Stomach (tissue), 9 donors: Measurements from ENCODE around the gene XCL1. TPM values are rescaled to one million over a fixed set of nuclear protein-coding genes. Genes with fewer than 3 reads are reported as not detected.
"Not testable (repeated sequence)": the region's sequence is repeated elsewhere in the genome, so short reads cannot be mapped to it uniquely, and the experiment has no call there.

ENCODE experiments used
- DNase-seq, 2 donors: peaks; one replicate each; pipeline versions ENCODE4 v3.0.0 to v3.0.0-alpha.2; 2013 to 2019
- H3K27ac ChIP-seq, 5 donors: fragments of 200-600 bp in 4 of 5; sonication (generic) in 4 of 5; one replicate each; pipeline ENCODE4 v1.5.1; 2013 to 2019; ENCODE audit warnings: mild to moderate bottlenecking in 1 of 5, moderate library complexity in 1 of 5
- H3K27me3 ChIP-seq, 3 donors: fragments of 200-600 bp; sonication (generic); one replicate each; pipeline ENCODE4 v1.5.1; 2017 to 2019; ENCODE audit warnings: mixed run types in 1 of 3
- H3K36me3 ChIP-seq, 4 donors: fragments of 200-600 bp; sonication (generic); 1 replicate in 3 of 4; 2 replicates in 1 of 4; pipeline ENCODE4 v1.5.1; 2016 to 2019
- H3K4me1 ChIP-seq, 4 donors: fragments of 200-600 bp; sonication (generic); one replicate each; pipeline ENCODE4 v1.5.1; 2016 to 2019
- H3K4me3 ChIP-seq, 4 donors: fragments of 200-600 bp; sonication (generic) in 3 of 4; one replicate each; pipeline ENCODE4 v1.5.1; 2016 to 2019; ENCODE audit warnings: mild to moderate bottlenecking in 1 of 4
- H3K9me3 ChIP-seq, 4 donors: fragments of 200-600 bp; sonication (generic); one replicate each; pipeline ENCODE4 v1.5.1; 2016 to 2019
- EP300 ChIP-seq: sonication (generic); formaldehyde crosslinking; IDR thresholded peaks from one replicate; pipeline ENCODE4 v1.6.1; 2017; ENCODE audit warnings: antibody characterized with exemption
- POLR2A ChIP-seq, 4 donors: fragments of 450-650 bp; IDR thresholded peaks; one replicate each; pipeline ENCODE4 v1.6.1; 2016; ENCODE audit warnings: antibody characterized with exemption in 4 of 4, control low read depth in 2 of 4, mild to moderate bottlenecking in 1 of 4, moderate library complexity in 1 of 4
- POLR2AphosphoS5 ChIP-seq, 3 donors: sonication (generic); formaldehyde crosslinking; IDR thresholded peaks; one replicate each; pipeline ENCODE4 v1.6.1; 2016; ENCODE audit warnings: antibody characterized with exemption in 3 of 3
- WGBS, 5 donors: extraction: QIAGEN DNeasy Blood & Tissue Kit in 3 of 5; methylation state at CpG; one replicate each; pipeline versions ENCODE4 v1.1.5 to v1.1.7; 2013 to 2018; 5-methylcytosine and 5-hydroxymethylcytosine counted together
- intact Hi-C: fragments of 100-400 bp; cut with DNase I; formaldehyde crosslinking; loops from one replicate; pipeline ENCODE4 v1.15.1; 2023; ENCODE audit warnings: low total_unique reads
- polyA plus RNA-seq, 3 donors: library from polyadenylated mRNA; stranded (reverse); fragments of 200-250 nt; gene quantifications; one replicate each; pipeline ENCODE4 v1.2.3, GENCODE V29; 2013
- total RNA-seq, 5 donors: library from RNA; depleted of rRNA; stranded (reverse); fragments of >200 nt; gene quantifications; one replicate each; pipeline versions ENCODE4 v1.1.0 to v1.2.3, GENCODE V29; 2014 to 2016
- TF ChIP-seq, protein P1 (sequence below), 7 experiments: fragments of 450-650 bp in 4 of 7; fragments of 200-600 bp in 3 of 7; sonication (generic) in 3 of 7; IDR thresholded peaks; one replicate each; pipeline ENCODE4 v1.5.1; 2016 to 2019; ENCODE audit warnings: antibody characterized with exemption in 7 of 7, control low read depth in 2 of 7, mild to moderate bottlenecking in 1 of 7
- donor health status: healthy with polysubstance abuse.
- donor health status: Bipolar disorder and iron deficiency.
- donor health status: healthy.

XCL1 gene
- total and polyA plus RNA-seq, 8 donors, result 0.23 TPM; not detected in 7

DNA sequence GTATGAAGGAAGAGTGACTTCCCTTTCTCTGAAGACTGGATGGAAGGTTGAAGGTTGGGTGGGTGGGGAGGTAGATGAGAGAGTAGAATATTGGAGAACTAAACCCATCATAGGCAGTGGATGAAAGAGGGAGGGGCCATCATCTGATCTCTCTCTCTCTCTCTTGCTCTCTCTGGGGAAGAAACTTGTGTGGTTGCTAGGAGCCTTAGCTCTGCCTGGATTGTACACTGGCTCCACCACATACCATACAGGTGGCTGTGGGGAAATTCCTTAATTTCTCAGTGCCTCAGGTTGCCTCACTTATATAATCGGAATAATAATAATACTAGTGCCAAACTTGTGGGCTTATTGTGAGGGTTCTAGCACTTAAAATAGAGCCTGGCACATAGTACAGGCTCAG is 9.5 kb downstream of the XCL1 start:
- no peaks in the 10 kb centered on the region for H3K9me3 ChIP-seq
- no peaks in the 10 kb centered on the region for H3K4me1 ChIP-seq
- DNase-seq, result no peak
- no peaks in the 10 kb centered on the region for H3K27me3 ChIP-seq
- intact Hi-C loops, result no loop called here
- no peak overlapping the region for H3K4me3 ChIP-seq
- H3K27ac ChIP-seq, result no peak overlapping the region
- no peaks in the 10 kb centered on the region for H3K36me3 ChIP-seq
- WGBS, 5 donors, result 48 to 100% (median 94%) methylated on average over 1 of the region's 1 CpG
- TF ChIP-seq, protein P1, sequence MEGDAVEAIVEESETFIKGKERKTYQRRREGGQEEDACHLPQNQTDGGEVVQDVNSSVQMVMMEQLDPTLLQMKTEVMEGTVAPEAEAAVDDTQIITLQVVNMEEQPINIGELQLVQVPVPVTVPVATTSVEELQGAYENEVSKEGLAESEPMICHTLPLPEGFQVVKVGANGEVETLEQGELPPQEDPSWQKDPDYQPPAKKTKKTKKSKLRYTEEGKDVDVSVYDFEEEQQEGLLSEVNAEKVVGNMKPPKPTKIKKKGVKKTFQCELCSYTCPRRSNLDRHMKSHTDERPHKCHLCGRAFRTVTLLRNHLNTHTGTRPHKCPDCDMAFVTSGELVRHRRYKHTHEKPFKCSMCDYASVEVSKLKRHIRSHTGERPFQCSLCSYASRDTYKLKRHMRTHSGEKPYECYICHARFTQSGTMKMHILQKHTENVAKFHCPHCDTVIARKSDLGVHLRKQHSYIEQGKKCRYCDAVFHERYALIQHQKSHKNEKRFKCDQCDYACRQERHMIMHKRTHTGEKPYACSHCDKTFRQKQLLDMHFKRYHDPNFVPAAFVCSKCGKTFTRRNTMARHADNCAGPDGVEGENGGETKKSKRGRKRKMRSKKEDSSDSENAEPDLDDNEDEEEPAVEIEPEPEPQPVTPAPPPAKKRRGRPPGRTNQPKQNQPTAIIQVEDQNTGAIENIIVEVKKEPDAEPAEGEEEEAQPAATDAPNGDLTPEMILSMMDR (IDR thresholded peaks at IDR 0.05), result no peak
- TF ChIP-seq POLR2A (IDR thresholded peaks at IDR 0.05) (no peak), POLR2AphosphoS5 (IDR thresholded peaks at IDR 0.05) (no peak), EP300 (no peak)

DNA sequence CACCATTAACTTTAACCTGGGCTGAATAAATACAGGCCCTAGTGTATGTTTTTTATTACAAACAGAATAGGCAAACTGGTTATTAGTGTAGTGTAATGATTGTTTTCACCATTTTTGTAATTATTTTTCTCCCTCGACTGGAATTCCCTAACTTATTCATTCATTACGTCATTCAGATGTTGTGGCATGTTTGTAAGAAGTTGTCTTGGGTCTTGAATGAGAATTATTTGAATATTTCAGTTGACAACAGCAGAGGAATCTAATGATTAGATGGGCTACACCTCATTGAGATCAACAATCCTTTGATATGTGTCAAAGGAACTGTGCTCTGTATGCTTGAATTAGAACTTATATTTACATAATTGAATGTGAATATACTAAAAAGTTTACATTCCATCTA is 12.8 kb downstream of the XCL1 start:
- no peaks in the 10 kb centered on the region for H3K4me1 ChIP-seq
- TF ChIP-seq EP300 (no peak), POLR2A (IDR thresholded peaks at IDR 0.05) (no peak), POLR2AphosphoS5 (IDR thresholded peaks at IDR 0.05) (no peak)
- TF ChIP-seq, protein P1 (IDR thresholded peaks at IDR 0.05), result no peak
- DNase-seq, result no peak
- intact Hi-C loops, result no loop called here
- no peak overlapping the region for H3K4me3 ChIP-seq
- WGBS, 5 donors, result 77 to 88% (median 84%) methylated on average over 2 of the region's 2 CpGs
- no peaks in the 10 kb centered on the region for H3K27me3 ChIP-seq
- no peaks in the 10 kb centered on the region for H3K9me3 ChIP-seq
- H3K27ac ChIP-seq, result no peak overlapping the region
- H3K36me3 ChIP-seq, result no peaks in the 10 kb centered on the region

DNA sequence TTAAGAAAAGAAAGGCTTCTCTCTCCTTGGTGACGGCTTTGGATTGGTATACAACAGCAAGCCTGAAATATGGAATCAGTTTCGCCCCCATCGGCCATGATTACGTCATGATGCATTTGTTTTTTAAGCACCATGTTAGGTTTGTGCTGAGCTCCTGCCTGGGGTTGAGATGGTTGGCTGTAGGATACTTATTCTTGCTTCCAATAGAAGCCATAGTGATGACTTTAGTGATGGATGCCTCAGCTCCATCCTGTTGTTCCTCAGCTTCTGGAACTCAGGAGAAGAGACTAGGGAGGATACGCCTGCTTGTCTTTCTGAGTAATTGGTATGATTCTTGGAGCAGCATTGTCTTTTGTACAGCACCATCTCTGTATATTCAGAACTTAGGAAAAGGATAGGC is 14.7 kb downstream of the XCL1 start:
- Histone ChIP-seq H3K4me3 (no peak overlapping the region), H3K9me3 (peaks cover 0 to 3% (median 0%) of the 10 kb centered on the region in 4 donors), H3K27ac (no peak overlapping the region), H3K4me1 (no peaks in the 10 kb centered on the region), H3K27me3 (no peaks in the 10 kb centered on the region), H3K36me3 (no peaks in the 10 kb centered on the region)
- intact Hi-C loops, result no loop called here
- TF ChIP-seq, protein P1 (IDR thresholded peaks at IDR 0.05), result no peak
- no peak for TF ChIP-seq POLR2A (IDR thresholded peaks at IDR 0.05)
- no peak for TF ChIP-seq POLR2AphosphoS5 (IDR thresholded peaks at IDR 0.05)
- no peak for TF ChIP-seq EP300
- no peak for DNase-seq
- 91 to 97% (median 95%) methylated on average over 5 of the region's 5 CpGs for WGBS, 5 donors

DNA sequence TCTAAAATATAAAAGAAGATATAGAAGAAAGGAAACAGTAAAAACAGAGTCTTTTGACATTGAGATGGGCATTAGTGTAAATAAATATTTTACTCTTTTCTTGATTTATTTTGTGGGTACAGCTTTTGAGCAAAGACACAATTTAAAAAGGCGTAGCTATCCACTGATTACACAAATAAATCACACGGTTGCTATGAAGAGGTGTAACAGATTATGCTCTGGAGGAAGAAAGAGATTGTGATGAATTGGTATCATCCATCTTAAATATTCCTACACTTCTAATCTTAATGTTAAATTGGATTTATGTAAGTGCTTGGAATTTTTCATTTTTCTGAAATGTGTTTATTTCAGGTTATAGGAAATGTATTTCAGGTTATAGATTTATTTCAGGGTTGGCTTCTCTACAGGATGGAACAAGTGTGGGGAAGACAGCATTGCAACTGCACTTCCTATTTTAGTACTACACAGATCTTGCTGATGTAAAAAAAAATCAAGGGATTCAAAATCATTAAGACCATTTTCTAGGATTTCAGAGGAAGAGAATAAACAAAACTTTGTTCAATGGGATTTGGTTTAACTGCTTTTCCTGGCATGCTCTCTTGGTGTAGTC is 15.3 kb downstream of the XCL1 start:
- no peak for DNase-seq
- H3K9me3 ChIP-seq, result peaks cover 0 to 5% (median 0%) of the 10 kb centered on the region in 4 donors
- WGBS, 5 donors, result 52 to 63% (median 54%) methylated on average over 2 of the region's 2 CpGs
- H3K4me1 ChIP-seq, result no peaks in the 10 kb centered on the region
- H3K27ac ChIP-seq, result no peak overlapping the region
- H3K27me3 ChIP-seq, result no peaks in the 10 kb centered on the region
- H3K4me3 ChIP-seq, result no peak overlapping the region
- H3K36me3 ChIP-seq, result no peaks in the 10 kb centered on the region
- TF ChIP-seq POLR2AphosphoS5 (IDR thresholded peaks at IDR 0.05) (no peak), EP300 (no peak), POLR2A (IDR thresholded peaks at IDR 0.05) (no peak)
- TF ChIP-seq, protein P1 (IDR thresholded peaks at IDR 0.05), result no peak
- intact Hi-C loops, result no loop called here

DNA sequence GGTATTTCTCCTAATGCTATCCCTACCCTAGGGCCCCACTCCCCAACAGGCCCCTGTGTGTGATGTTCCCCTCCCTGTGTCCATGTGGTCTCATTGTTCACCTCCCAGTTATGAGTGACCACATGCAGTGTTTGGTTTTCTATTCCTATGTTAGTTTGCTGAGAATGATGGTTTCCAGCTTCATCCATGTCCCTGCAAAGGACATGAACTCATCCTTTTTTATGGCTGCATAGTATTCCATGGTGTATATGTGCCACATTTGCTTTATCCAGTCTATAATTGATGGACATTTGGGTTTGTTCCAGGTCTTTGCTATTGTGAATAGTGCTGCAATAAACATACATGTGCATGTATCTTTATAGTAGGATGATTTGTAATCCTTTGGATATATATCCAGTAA is 19.0 kb downstream of the XCL1 start:
- H3K9me3 ChIP-seq, H3K36me3 ChIP-seq, H3K4me1 ChIP-seq, H3K27me3 ChIP-seq, H3K4me3 ChIP-seq, DNase-seq, H3K27ac ChIP-seq, intact Hi-C loops: not testable (repeated sequence)
